NCI-H146 treated with DMSO at 0.1 percent for 48 hours (cell line): ENCODE measurements around the gene ABCA10.
"Not testable (repeated sequence)": the region's sequence is repeated elsewhere in the genome, so short reads cannot be mapped to it uniquely, and the experiment has no call there.

Experiments used
- DNase-seq: peaks from one replicate; lab custom pipeline; 2025; ENCODE audit not compliant: unreplicated experiment; lab: John Stamatoyannopoulos, UW

Gene ABCA10

DNA sequence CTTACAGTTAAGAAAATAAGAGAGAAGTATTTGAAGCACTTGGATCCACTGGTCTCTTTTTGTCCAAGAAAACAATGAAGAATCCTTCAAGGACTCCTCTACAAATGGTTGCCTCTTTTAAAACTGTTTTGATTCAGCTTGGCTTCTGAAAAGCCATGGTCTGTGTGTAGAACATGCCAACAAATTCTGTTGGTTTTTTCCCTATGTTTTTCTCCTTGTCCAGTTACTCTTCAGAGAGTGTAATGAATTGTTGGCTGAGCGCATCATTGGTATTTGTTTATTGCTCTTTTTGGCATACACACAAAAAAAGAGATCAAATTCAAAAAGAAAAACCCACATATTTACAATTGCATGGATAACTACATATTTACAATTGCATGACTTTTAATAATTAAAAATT lies at the start of gene ABCA10:
ABCA10 (minus strand) TSS at position 249 of the 400 bp plus-strand sequence. CDS start 3,466 bp downstream, outside the sequence.
- no peak for DNase-seq

GRCh38 chr17:69276279-69276678 lies 47.7 kb upstream of the ABCA10 start:
- not testable (repeated sequence) for DNase-seq

GRCh38 chr17:69275751-69276150 lies 47.1 kb upstream of the ABCA10 start:
- no peak for DNase-seq

GRCh38 chr17:69271023-69271422 lies 42.4 kb upstream of the ABCA10 start:
- DNase-seq: no peak

DNA sequence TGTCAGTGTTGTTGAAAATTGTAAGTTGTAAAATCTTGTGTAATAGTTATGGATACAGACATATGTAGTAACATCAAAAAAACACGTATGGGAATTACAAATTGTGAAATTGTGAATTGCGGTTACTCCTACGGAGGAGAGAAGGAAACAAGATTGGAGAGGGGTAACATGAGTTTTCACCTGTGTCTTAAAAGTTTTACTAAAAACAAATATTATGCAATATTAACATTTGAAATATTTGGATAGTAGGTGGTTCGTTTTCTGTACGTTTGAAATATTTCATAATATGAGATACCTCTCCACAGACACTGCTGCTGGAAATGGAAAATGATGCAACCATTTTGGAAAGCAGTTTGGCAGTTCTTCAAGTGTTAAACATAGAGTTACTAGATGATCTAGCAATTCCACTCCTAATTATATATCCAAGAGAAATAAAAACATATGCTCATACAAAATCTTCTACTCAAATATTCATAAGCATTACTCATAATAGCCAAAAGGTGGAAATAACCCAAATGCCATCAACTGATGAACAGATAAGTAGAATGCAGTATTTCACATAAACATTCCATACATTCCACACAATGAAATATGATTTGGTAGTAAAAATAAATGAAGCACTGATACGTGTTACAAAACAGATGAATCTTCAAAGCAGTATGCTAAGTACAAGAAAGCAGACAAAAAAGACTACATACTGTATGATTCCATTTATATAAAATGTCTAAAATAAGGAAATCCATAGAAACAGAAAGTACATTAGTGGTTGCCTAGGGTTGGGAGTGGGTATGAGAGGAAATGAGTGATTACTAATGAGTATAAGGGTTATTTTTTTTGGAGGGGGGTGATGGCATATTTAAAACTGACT lies 40.7 kb upstream of the ABCA10 start:
- no peak for DNase-seq

DNA sequence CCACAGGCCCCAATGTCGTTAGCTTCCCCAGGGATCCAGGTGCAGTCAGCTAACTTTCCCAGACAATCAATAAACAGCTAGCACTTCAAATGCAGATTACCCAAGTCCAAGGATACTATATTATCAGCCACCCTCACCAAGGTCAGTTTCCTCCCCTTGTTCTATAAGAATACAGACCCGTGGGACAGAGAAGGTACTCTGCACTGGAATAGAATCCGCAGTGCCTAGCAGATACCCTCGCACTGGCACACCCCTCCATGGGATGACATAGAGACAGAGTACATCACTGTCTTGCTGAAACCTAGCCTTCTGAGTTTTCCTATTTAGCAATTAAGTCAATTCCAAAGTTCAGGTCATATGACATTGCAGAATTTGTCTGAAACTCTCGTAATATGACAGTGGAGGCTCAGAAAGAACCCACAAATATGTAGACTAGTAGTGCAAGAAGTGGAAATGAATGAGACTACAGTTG lies 40.0 kb upstream of the ABCA10 start:
- DNase-seq: no peak

GRCh38 chr17:69267219-69267618 lies 38.6 kb upstream of the ABCA10 start:
- DNase-seq: no peak

DNA sequence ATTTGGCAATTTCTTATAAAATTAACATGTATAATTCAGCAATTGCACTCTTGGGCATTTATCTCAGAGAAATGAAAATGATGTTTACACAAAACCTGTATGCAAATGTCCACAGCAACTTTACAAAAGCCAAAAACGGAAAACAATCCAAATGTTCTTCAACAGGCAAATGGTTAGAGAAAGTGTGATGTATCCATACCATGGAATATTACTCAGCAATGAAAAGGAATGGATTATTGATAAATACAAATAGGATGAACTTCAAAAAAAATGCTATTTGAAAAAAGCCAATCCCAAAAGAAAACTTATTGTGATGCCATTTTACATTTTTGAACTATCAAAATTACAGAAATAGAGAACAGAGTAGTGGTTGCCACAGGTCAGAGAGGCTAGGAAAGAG lies 37.2 kb upstream of the ABCA10 start:
- DNase-seq: no peak

DNA sequence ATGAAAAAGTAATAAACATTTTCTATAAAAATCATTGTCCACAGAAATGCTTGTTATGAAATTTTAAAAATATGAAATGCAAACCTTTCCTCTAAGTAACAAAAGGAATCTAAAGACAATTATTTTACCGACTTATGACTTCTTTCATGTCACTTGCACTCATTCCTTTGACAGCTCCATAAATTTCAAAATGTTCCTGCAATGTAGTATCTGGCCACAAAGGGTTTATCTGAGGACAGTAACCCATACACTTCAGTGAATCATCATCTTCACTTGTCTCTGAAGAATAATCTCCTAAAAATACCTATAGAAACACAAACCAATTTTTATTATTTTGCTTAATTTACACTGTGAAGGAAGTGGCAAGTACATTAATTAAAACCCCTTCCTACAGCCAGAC lies 25.6 kb upstream of the ABCA10 start:
- DNase-seq: no peak

GRCh38 chr17:69250641-69251040 lies 22.0 kb upstream of the ABCA10 start:
- no peak for DNase-seq

DNA sequence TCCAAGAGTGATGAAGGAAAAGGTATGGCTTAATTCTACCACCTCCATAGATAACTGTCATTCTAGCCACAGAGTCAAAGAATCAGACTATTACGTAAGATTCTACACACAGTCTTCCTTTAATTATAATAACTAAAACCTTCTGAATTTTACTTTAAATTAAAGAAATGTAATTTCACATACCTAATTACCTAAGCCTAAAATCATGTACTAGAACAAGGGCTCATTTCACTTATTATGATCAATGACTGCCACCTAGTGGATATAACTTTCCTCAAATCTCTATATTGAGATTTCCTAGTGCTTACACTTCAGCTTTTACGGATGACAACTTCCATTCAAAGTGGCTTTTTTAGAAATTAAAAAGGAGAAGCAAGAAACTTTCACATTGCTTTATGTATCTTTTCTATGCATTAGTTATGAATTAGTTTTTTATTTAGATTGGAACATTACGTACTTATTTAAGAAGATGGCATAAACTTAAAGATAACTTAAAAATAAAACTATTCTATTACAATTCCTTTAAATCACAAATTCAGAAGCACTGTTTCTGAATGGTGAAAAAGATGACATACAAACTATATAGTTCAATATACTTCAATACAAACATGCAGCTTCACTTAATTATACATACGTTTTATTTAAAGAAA lies 18.2 kb upstream of the ABCA10 start:
- DNase-seq: peak; percentile 9

DNA sequence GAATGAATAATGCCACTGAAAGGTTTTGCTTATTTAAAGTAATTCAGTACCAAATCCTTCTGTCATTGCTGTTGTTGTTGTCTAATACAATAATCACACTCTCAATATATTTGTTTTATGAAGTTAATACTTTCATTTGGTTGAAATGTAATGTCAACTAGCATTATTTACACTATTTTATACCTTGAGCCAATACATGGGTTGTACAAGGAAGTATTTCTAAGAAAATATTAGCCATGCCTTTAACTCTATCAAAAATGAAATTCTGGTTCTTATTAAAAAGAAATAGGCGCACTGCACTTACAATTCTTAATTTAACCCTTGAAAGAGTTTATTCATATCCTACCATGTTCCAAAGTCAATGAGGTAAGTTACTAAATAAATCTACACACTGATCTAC lies 17.6 kb upstream of the ABCA10 start:
- DNase-seq: no peak

GRCh38 chr17:69245617-69246016 lies 17.0 kb upstream of the ABCA10 start:
- DNase-seq: no peak

DNA sequence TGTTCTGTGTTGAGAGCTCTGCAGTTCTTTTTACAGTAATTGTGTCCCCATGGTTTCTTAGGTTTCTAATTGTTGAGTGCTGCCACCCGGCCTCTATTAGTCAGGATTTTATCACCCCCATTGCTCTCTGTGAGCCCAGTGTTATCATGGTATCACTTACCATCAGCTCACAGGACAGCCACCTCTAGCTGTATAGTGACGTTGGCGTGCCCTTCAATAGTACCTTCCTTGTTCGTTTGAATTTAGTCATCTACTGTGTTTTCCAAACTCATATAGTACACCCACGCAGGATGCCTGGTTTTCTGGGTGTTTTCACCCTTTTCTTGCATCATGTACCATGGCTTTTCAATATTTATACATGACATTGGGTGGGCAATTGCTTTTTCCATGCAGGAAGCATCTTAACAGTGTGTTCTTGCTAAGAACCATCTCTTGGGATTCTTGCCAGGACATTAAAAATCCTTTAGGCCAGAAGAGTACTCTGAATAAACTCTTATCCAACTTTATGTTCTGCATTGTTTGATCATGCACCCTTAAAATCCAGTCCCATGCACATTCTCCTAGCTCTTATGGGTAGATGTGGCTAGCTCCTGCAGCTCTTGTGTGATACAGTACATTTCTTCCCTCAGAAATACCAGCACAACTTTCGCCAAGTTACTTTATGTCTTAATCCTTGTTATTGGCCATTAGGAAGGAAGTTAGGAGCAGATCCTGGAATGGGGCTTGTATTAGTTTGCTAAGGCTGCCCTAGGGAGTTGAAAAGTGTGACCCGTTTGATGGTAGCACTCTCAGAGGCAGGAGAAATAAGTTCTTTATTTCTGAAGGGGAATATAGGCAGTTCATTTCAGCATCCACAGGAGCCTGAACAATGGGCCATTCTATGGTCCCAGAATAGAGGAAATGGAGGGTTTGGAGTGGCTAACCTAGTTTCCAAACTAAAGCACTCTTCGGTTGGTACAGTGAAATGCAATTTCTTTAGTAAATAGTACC lies 11.3 kb upstream of the ABCA10 start:
- no peak for DNase-seq

DNA sequence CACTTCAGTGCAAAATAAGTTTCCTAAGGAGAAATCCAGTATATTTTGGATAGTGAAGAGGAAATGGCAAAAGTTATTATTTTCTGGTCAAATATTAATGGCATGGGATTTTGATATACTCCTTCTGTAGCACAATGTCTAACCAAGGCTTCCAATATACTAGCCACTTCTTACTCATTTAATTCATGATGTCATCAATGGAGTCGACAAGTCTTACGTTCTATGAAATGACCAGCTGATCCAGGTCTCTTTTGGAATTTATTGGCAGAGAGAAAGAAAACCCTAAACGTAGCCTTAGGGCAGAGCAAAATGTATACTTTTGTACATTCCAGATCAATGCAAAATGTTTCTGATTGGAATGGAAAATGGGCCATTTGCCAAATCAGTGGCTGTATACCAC lies 8.3 kb upstream of the ABCA10 start:
- no peak for DNase-seq

DNA sequence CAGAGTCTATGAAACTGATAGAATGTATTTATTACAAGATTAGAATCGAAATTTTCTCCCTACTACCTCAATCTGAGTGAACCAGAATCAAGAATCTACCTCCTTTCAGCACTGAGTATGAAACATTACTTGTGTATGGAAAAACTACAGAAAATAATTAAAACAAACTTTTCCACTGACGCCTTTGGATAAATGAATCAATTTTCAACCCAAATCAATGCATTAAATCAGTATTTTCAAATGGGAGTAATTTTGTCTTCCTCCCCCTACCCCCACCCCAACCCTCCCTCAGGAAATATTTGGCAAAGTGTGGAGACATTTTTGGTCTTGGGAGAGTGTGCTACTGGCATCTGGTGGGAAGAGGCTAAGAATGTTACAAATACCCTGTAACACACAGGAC lies 7.8 kb upstream of the ABCA10 start:
- DNase-seq: no peak

- peak; percentile 3 for DNase-seq
Measured at GRCh38 chr17:69235338-69236058, 6.9 kb upstream of the ABCA10 start.

- DNase-seq: no peak
Measured at GRCh38 chr17:69232650-69233049, 4.0 kb upstream of the ABCA10 start.

DNA sequence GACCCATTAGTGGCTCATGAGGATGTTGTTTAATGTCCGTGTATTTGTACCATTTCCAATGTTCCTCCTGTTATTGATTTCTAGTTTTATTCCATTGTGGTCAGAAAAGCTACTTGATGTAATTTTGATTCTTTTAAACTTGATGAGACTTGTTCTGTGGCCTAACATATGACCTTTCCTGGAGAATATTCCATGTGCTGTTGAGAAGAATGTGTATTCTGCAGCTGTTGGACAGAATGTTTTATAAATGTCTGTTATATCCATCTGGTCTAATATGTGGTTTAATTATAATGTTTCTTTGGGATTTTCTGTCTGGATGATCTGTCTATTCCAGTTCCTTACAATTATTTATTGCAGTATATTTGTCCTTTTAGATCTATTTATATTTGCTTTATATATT lies 2.9 kb upstream of the ABCA10 start:
- DNase-seq: no peak

GRCh38 chr17:69230939-69231338 lies 2.3 kb upstream of the ABCA10 start:
- DNase-seq: no peak
